Progenitor cell of endocrine pancreas (in vitro differentiated cells): ENCODE measurements around the gene COMT. TPM values are rescaled to one million over a fixed set of nuclear protein-coding genes. Genes with fewer than 3 reads are reported as not detected.
A peak's percentile ranks its signal among the peaks of the same experiment; 100 is the strongest.

ENCODE experiments used
- DNase-seq: peaks from one replicate; pipeline ENCODE4 v3.0.0; 2021; ENCODE audit warnings: low spot score; ENCODE audit not compliant: unreplicated experiment
- H3K27ac Mint-ChIP-seq: 2 replicates; pipeline ENCODE4 v1.8.0; 2021; ENCODE audit warnings: mild to moderate bottlenecking, moderate library complexity, mixed read lengths
- H3K27me3 Mint-ChIP-seq: 2 replicates; pipeline ENCODE4 v1.8.0; 2021; ENCODE audit warnings: mixed read lengths
- H3K36me3 Mint-ChIP-seq: 2 replicates; pipeline ENCODE4 v1.8.0; 2022; ENCODE audit warnings: mixed read lengths; ENCODE audit not compliant: insufficient read depth
- H3K4me1 Mint-ChIP-seq: 2 replicates; pipeline ENCODE4 v1.8.0; 2021; ENCODE audit warnings: low read depth, mixed read lengths
- H3K4me3 Mint-ChIP-seq: 2 replicates; pipeline ENCODE4 v1.8.0; 2021; ENCODE audit warnings: low read depth, mild to moderate bottlenecking, moderate library complexity, mixed read lengths
- H3K9me3 Mint-ChIP-seq: 2 replicates; pipeline ENCODE4 v1.8.0; 2021; ENCODE audit warnings: low read depth, mixed read lengths
- CTCF ChIP-seq: fragments of 200-600 bp; sonication (generic); IDR thresholded peaks from one replicate; pipeline ENCODE4 v1.5.0; 2021; ENCODE audit warnings: antibody characterized with exemption, mild to moderate bottlenecking; ENCODE audit not compliant: unreplicated experiment
- total RNA-seq: library from RNA; stranded (reverse); gene quantifications from 2 replicates; pipeline ENCODE4 v1.2.1, GENCODE V29; 2021

COMT gene
- total RNA-seq, 1 donor from 2014 or later: 48.7 TPM

GRCh38 chr22:19973551-19974267 is 32.1 kb downstream of the COMT start:
- DNase-seq: no peak
- H3K4me3 Mint-ChIP-seq: no peak overlapping the region
- H3K27me3 Mint-ChIP-seq: no peaks in the 10 kb centered on the region
- H3K4me1 Mint-ChIP-seq: peaks cover 3% of the 10 kb centered on the region
- no peak overlapping the region for H3K27ac Mint-ChIP-seq
- TF ChIP-seq CTCF: no peak
- H3K9me3 Mint-ChIP-seq: no peaks in the 10 kb centered on the region
- H3K36me3 Mint-ChIP-seq: peaks cover 14% of the 10 kb centered on the region

GRCh38 chr22:19974268-19974861 is 32.8 kb downstream of the COMT start:
- Mint-ChIP-seq H3K4me1 (peaks cover 3% of the 10 kb centered on the region), H3K27me3 (no peaks in the 10 kb centered on the region), H3K27ac (no peak overlapping the region), H3K4me3 (no peak overlapping the region), H3K9me3 (no peaks in the 10 kb centered on the region), H3K36me3 (peaks cover 17% of the 10 kb centered on the region)
- TF ChIP-seq CTCF: no peak
- peak; percentile 35 for DNase-seq

- H3K27ac Mint-ChIP-seq: peak overlapping the region; percentile 69
- no peak for DNase-seq
- peaks cover 3% of the 10 kb centered on the region for H3K4me1 Mint-ChIP-seq
Observed at GRCh38 chr22:19974935-19975706, 33.5 kb downstream of the COMT start.

GRCh38 chr22:19975707-19976035 is 34.1 kb downstream of the COMT start:
- Mint-ChIP-seq H3K9me3 (no peaks in the 10 kb centered on the region), H3K4me3 (no peak overlapping the region), H3K27ac (no peak overlapping the region)

More at GRCh38 chr22:19974935-19975706, 33.5 kb downstream of the COMT start:
- Mint-ChIP-seq H3K9me3 (no peaks in the 10 kb centered on the region), H3K4me3 (no peak overlapping the region), H3K27me3 (no peaks in the 10 kb centered on the region), H3K36me3 (peaks cover 17% of the 10 kb centered on the region)
- TF ChIP-seq CTCF: no peak

More at GRCh38 chr22:19975707-19976035, 34.1 kb downstream of the COMT start:
- Mint-ChIP-seq H3K4me1 (peaks cover 3% of the 10 kb centered on the region), H3K36me3 (peaks cover 19% of the 10 kb centered on the region), H3K27me3 (no peaks in the 10 kb centered on the region)
- no peak for DNase-seq
- no peak for TF ChIP-seq CTCF
